ENCODE measurements around the gene DYNC2H1.

DNA sequence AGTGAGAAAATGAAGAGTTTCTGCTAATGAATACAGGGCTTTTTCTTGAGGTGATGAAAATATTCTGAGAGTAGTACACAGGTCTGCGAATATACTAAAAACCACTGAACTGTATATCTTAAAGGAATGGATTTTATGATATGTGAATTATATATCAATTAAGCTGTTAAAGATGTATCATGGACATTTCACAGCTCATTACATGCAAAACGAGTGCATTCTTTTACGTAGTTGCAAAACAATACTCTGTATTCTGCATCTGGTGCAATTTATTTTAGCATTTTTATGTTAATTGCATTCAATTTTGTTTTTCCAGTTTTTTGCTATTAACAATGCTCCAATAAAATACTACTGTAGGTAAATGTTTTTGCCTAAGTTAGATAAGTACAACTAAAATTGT lies 411.6 kb downstream of the DYNC2H1 start:
- TF ChIP-seq, protein P1, sequence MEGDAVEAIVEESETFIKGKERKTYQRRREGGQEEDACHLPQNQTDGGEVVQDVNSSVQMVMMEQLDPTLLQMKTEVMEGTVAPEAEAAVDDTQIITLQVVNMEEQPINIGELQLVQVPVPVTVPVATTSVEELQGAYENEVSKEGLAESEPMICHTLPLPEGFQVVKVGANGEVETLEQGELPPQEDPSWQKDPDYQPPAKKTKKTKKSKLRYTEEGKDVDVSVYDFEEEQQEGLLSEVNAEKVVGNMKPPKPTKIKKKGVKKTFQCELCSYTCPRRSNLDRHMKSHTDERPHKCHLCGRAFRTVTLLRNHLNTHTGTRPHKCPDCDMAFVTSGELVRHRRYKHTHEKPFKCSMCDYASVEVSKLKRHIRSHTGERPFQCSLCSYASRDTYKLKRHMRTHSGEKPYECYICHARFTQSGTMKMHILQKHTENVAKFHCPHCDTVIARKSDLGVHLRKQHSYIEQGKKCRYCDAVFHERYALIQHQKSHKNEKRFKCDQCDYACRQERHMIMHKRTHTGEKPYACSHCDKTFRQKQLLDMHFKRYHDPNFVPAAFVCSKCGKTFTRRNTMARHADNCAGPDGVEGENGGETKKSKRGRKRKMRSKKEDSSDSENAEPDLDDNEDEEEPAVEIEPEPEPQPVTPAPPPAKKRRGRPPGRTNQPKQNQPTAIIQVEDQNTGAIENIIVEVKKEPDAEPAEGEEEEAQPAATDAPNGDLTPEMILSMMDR (IDR thresholded peaks at IDR 0.05) = no peak
- no peak for TF ChIP-seq EZH2phosphoT487 (IDR thresholded peaks at IDR 0.05)
- TF ChIP-seq EZH2 (IDR thresholded peaks at IDR 0.05) = no peak
